Measurements from ENCODE around the gene IRF1. TPM values are rescaled to one million over a fixed set of nuclear protein-coding genes. Genes with fewer than 3 reads are reported as not detected.

Gene IRF1
- total and polyA plus RNA-seq, 2 of the 4 experiments (the other 2 are of a cell fraction), result 11.1 to 18.9 TPM

- TF ChIP-seq CEBPB (IDR thresholded peaks at IDR 0.05; ENCODE audit: low read depth, low read length), result no peak
Measured at GRCh38 chr5:132497488-132497997, 7.0 kb upstream of the IRF1 start (continued).

GRCh38 chr5:132496631-132497487, 6.3 kb upstream of the IRF1 start:
- Histone ChIP-seq H3K4me2 (ENCODE audit: low read depth, low read length) (peak overlapping the region; percentile 73), H4K91ac (ENCODE audit: insufficient read depth, low read depth, low read length) (peak overlapping the region; percentile 94), H3K4ac (ENCODE audit: low read depth, low read length) (peak overlapping the region; percentile 96), H4K5ac (ENCODE audit: low read depth, low read length) (peak overlapping the region; percentile 77), H2BK120ac (ENCODE audit: low read depth, low read length) (peak overlapping the region; percentile 97), H4K8ac (ENCODE audit: low read depth in 2 of 2, low read length in 2 of 2) (peak overlapping the region; percentile 91 to 97), H3K56ac (ENCODE audit: extremely low read depth, insufficient read depth, low read length) (peak overlapping the region; percentile 93), H3K23ac (ENCODE audit: low read depth, low read length) (peak overlapping the region; percentile 89), H2AK9ac (replicated peaks; ENCODE audit: low read depth, low read length, poor library complexity) (peak overlapping the region; percentile 95), H3K27me3 (ENCODE audit: control insufficient read depth, insufficient read depth, low read length) (no peaks in the 10 kb centered on the region), H2BK15ac (ENCODE audit: low read depth, low read length) (peak overlapping the region; percentile 77; the same call in 2 of the 3 replicates), H3K9me1 (ENCODE audit: insufficient read depth, low read length) (peaks cover 39% of the 10 kb centered on the region), H3K4me1 (ENCODE audit: control insufficient read depth, insufficient read depth, low read length) (peaks cover 23% of the 10 kb centered on the region), H3K9me3 (ENCODE audit: control insufficient read depth, insufficient read depth, low read length) (no peaks in the 10 kb centered on the region), H2AK5ac (ENCODE audit: low read depth, low read length) (peak overlapping the region; percentile 96), H3K18ac (ENCODE audit: low read depth, low read length) (peak overlapping the region; percentile 71), H3K14ac (replicated peaks; ENCODE audit: low read depth, low read length) (peak overlapping the region; percentile 90), H4K20me1 (ENCODE audit: insufficient read depth, low read length) (no peaks in the 10 kb centered on the region), H2AFZ (replicated peaks; ENCODE audit: low read length, poor library complexity) (peak overlapping the region; percentile 87), H3K79me1 (ENCODE audit: low read depth in 1 of 2, low read length in 2 of 2) (peaks cover 0 to 22% of the 10 kb centered on the region in 2 experiments; a peak in 1 of 4 replicates), H2BK20ac (ENCODE audit: low read depth, low read length) (peak overlapping the region; percentile 87), H3K27ac (ENCODE audit: insufficient read depth, low read length) (peak overlapping the region; percentile 96), H3K4me3 (ENCODE audit: insufficient read depth, low read depth, low read length) (peak overlapping the region; percentile 59), H2BK5ac (ENCODE audit: low read depth, low read length, poor library complexity, severe bottlenecking) (peak overlapping the region; percentile 93), H3K36me3 (ENCODE audit: control insufficient read depth, insufficient read depth, low read length) (no peaks in the 10 kb centered on the region), H3K9ac (ENCODE audit: low read depth, low read length) (peak overlapping the region; percentile 90)
- no TSS peak for BruUV-seq (replicated peaks)
- in situ Hi-C loops (cut with MboI; ENCODE audit: low sequenced_read_pairs), result loop anchor here (25.0 kb wide), 1 partner anchor 410 kb away; no protein-coding TSS in a partner anchor
- ATAC-seq (ENCODE audit: low read depth) (peak; percentile 75), DNase-seq (peak; percentile 87)
- POLR2A ChIA-PET (ENCODE audit: unreplicated experiment), result interaction anchor here (0.7 to 1.2 kb wide), 6 partner anchors 9 to 395 kb away, joined by 3 to 10 read pairs (median 4); no protein-coding TSS in a partner anchor
- intact Hi-C loops (cut with micrococcal nuclease), result loop anchor here (10.0 kb wide), 1 partner anchor 432 kb away; the partner anchor contains the start of gene IL3
- WGBS, 2 experiments (ENCODE audit: extremely low coverage in 2 of 2, insufficient read length in 1 of 2), result 1% methylated on average over 24 of the region's 62 CpGs; no CpG with 5 or more reads in 1 of the 2 experiments
- CTCF ChIA-PET, result interaction anchor here (0.8 to 2.5 kb wide), 3 partner anchors 74 to 259 kb away, joined by 4 to 6 read pairs (median 5); no protein-coding TSS in a partner anchor
- dilution Hi-C loops (cut with HindIII; ENCODE audit: low sequenced_read_pairs, unreplicated experiment), result no loop called here
- TF ChIP-seq CEBPB (IDR thresholded peaks at IDR 0.05; ENCODE audit: low read depth, low read length) (no peak), MAFK (IDR thresholded peaks at IDR 0.05; ENCODE audit: low read depth, low read length) (no peak), SMC3 (IDR thresholded peaks at IDR 0.05; ENCODE audit: low read depth, low read length) (no peak), CTCF (conservative IDR thresholded peaks at IDR 0.05; ENCODE audit: low read depth, low read length) (no peak), BHLHE40 (IDR thresholded peaks at IDR 0.05; ENCODE audit: low read depth, low read length) (no peak), NFE2L2 (IDR thresholded peaks at IDR 0.05; ENCODE audit: low read depth, low read length) (no peak), RFX5 (IDR thresholded peaks at IDR 0.05; ENCODE audit: low read depth, low read length) (no peak), RAD21 (IDR thresholded peaks at IDR 0.05; ENCODE audit: low read length) (no peak), MXI1 (IDR thresholded peaks at IDR 0.05; ENCODE audit: borderline replicate concordance, low read depth, low read length) (no peak)
- TF ChIP-seq, protein P1, sequence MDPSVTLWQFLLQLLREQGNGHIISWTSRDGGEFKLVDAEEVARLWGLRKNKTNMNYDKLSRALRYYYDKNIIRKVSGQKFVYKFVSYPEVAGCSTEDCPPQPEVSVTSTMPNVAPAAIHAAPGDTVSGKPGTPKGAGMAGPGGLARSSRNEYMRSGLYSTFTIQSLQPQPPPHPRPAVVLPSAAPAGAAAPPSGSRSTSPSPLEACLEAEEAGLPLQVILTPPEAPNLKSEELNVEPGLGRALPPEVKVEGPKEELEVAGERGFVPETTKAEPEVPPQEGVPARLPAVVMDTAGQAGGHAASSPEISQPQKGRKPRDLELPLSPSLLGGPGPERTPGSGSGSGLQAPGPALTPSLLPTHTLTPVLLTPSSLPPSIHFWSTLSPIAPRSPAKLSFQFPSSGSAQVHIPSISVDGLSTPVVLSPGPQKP (IDR thresholded peaks at IDR 0.05; ENCODE audit: borderline replicate concordance, low read depth, low read length), result no peak
